ENCODE results near the gene TASOR.

DNA sequence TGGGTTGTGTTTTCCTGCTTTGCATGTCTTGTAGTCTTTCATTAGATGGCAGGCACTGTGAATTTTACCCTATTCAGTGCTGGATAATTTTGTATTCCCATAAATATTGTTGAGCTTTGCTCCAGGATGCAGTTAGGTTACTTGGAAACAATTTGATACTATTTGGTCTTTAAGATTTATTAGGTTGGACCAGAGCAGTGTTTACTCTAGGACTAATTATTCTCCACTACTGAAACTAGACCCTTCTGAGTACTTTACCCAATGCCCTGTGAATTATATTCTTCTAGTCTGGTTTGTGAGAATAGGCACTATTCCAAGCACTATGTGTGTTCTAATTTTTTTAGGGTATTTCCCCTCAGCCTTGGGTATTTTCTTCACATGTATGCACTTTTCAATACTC lies 37.8 kb upstream of the TASOR start:
- TF ChIP-seq, protein P1, sequence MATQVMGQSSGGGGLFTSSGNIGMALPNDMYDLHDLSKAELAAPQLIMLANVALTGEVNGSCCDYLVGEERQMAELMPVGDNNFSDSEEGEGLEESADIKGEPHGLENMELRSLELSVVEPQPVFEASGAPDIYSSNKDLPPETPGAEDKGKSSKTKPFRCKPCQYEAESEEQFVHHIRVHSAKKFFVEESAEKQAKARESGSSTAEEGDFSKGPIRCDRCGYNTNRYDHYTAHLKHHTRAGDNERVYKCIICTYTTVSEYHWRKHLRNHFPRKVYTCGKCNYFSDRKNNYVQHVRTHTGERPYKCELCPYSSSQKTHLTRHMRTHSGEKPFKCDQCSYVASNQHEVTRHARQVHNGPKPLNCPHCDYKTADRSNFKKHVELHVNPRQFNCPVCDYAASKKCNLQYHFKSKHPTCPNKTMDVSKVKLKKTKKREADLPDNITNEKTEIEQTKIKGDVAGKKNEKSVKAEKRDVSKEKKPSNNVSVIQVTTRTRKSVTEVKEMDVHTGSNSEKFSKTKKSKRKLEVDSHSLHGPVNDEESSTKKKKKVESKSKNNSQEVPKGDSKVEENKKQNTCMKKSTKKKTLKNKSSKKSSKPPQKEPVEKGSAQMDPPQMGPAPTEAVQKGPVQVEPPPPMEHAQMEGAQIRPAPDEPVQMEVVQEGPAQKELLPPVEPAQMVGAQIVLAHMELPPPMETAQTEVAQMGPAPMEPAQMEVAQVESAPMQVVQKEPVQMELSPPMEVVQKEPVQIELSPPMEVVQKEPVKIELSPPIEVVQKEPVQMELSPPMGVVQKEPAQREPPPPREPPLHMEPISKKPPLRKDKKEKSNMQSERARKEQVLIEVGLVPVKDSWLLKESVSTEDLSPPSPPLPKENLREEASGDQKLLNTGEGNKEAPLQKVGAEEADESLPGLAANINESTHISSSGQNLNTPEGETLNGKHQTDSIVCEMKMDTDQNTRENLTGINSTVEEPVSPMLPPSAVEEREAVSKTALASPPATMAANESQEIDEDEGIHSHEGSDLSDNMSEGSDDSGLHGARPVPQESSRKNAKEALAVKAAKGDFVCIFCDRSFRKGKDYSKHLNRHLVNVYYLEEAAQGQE (IDR thresholded peaks at IDR 0.05; ENCODE audit: insufficient replicate concordance, low read depth) = no peak
- TF ChIP-seq, protein P2, sequence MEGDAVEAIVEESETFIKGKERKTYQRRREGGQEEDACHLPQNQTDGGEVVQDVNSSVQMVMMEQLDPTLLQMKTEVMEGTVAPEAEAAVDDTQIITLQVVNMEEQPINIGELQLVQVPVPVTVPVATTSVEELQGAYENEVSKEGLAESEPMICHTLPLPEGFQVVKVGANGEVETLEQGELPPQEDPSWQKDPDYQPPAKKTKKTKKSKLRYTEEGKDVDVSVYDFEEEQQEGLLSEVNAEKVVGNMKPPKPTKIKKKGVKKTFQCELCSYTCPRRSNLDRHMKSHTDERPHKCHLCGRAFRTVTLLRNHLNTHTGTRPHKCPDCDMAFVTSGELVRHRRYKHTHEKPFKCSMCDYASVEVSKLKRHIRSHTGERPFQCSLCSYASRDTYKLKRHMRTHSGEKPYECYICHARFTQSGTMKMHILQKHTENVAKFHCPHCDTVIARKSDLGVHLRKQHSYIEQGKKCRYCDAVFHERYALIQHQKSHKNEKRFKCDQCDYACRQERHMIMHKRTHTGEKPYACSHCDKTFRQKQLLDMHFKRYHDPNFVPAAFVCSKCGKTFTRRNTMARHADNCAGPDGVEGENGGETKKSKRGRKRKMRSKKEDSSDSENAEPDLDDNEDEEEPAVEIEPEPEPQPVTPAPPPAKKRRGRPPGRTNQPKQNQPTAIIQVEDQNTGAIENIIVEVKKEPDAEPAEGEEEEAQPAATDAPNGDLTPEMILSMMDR (IDR thresholded peaks at IDR 0.05; ENCODE audit: insufficient read depth, low read length) = no peak
- TF ChIP-seq SPI1 (IDR thresholded peaks at IDR 0.05; ENCODE audit: borderline replicate concordance, low read depth) = no peak
